Regular cardiac myocyte (primary cell): Measurements from ENCODE around the gene NXF2. TPM values are rescaled to one million over a fixed set of nuclear protein-coding genes. Genes with fewer than 3 reads are reported as not detected.

ENCODE experiments used
- total RNA-seq: library from RNA; depleted of rRNA; stranded (reverse); fragments of >200 nt; gene quantifications from 2 replicates; pipeline ENCODE4 v1.2.3, GENCODE V29; 2014

Gene NXF2, protein sequence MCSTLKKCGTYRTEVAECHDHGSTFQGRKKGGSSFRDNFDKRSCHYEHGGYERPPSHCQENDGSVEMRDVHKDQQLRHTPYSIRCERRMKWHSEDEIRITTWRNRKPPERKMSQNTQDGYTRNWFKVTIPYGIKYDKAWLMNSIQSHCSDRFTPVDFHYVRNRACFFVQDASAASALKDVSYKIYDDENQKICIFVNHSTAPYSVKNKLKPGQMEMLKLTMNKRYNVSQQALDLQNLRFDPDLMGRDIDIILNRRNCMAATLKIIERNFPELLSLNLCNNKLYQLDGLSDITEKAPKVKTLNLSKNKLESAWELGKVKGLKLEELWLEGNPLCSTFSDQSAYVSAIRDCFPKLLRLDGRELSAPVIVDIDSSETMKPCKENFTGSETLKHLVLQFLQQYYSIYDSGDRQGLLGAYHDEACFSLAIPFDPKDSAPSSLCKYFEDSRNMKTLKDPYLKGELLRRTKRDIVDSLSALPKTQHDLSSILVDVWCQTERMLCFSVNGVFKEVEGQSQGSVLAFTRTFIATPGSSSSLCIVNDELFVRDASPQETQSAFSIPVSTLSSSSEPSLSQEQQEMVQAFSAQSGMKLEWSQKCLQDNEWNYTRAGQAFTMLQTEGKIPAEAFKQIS
- total RNA-seq: not detected in 2 replicates

DNA sequence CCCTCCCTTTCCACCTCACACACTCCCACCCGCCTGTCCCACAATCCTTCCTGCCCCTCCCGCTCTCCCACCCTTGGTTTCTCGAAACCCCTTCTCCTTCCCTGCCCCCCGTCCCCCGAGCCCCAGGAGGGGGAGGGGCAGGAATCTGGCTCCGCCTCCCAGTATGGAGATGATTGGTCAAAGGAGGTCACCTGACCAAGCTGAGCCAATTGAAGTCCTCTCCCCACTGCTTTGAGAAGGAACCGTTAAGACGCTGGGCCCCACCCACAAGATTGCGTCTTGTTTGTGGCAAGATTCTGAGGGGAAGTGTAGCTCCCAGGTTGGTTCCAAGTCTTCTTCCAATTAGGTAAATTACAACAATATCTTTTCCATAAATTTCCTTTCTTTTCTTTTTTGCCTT, at the start of gene NXF2:
Gene NXF2 (plus strand): TSS at position 275 of the 400 bp plus-strand sequence. CDS start 59,912 bp downstream, outside the sequence.

DNA sequence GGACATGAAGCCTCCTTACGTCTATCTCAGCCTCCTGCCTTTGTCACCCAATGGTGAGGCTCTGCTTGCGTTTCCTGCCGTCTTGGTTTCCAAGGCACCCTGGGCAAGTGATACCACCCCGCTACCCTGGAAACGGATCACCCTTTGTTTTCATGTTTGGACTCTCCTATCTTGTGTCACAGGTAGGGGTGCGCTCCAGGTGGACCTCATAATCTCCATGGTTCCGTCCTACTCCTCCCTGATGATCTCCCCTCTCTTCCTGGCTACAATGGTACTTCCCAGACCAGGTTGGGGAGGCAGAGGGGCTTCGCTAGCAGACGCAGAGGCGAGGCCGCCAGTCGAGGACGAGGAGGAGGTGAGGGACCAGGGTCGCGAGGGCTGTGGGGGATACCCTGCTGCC, 32.0 kb upstream of the NXF2 start, which contains the start of gene TCP11X1:
Gene TCP11X1 (plus strand): TSS at position 316 of the 400 bp plus-strand sequence.

Other genes starting within 250 kb of the NXF2 start
- 0.19 TPM in 1 of 2 replicates, not detected in the other for gene TCEAL2, start 121.5 kb upstream of the NXF2 start, total RNA-seq
- not detected in 2 replicates for gene TCEAL6, start 104.7 kb upstream of the NXF2 start, total RNA-seq
- 0.28 TPM in 1 of 2 replicates, not detected in the other for gene BEX5, start 91.2 kb upstream of the NXF2 start, total RNA-seq
- gene TCP11X1, start 31.9 kb upstream of the NXF2 start, total RNA-seq: not detected in 2 replicates
- not detected in 2 replicates for gene NXF2B, start 192.8 kb downstream of the NXF2 start, total RNA-seq
- gene TCP11X2, start 224.6 kb downstream of the NXF2 start, total RNA-seq: not detected in 2 replicates